Hippocampal formation (tissue), 2 donors: ENCODE results near the gene ST7.
"Not testable (repeated sequence)": the region's sequence is repeated elsewhere in the genome, so short reads cannot be mapped to it uniquely, and the experiment has no call there.

Experiments
- DNase-seq, 2 donors: peaks; one replicate each; lab custom pipeline; 2025; lab: John Stamatoyannopoulos, UW

The ST7 gene

GRCh38 chr7:117227091-117227490 lies 273.8 kb downstream of the ST7 start:
- DNase-seq = no peak

- DNase-seq = no peak
These were observed 276.0 kb downstream of the ST7 start for GRCh38 chr7:117229350-117229749.

DNA sequence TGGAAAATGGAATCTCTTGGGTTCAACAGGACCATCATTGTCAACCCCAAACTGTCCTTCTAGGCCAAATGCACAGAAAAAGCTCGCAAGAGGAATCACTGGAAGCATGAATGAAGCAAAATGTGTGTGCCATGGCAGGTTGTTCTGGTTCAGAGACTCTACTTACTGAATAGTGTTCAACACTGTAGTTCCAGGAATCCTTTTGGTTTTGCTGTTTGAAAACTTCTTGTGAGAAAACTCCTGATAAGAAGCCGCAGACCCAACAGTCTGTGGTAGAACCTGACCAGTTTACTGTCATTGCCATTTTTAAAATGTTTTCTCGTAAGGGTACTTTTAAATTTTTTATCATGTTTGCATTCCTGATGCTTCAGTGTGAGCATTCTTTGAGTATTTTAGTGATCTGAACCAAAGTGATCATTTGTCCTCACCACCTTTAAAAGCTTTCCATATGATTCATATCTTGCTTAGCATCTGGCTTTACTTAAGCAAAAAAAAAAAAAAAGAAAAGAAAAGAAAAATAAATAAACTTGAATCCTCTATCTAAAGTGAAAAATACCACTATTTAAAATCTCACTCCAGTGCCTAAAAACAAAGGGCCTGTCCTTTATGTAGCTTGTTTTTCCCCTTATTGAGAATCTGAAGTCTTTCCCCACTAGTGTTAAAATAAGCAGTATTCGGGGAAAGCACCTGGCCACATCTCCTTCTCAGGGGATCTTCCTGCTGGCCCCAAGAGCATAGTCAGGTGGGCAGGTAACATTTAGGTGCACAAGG lies 277.2 kb downstream of the ST7 start:
- DNase-seq = no peak

GRCh38 chr7:117231047-117231359 lies 277.7 kb downstream of the ST7 start:
- no peak for DNase-seq

DNA sequence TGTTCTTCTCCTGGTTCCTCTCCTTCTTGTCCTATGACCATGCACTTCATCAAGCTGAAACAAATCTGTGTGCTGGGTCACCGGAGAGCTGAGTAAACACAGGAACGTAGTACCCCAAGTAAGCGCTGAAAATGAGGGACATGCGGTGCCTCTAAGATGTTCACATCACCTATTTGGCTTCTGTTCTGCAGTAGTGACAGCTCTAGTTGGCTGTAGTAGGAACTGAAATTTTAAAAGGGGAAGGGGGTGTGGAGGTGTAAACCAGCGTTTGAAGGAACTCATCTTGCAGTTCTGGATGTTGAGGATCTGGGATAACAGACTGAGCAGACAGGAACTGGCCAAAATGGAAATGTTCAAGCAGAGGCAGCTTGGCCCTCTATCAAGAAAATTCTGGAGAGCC lies 284.3 kb downstream of the ST7 start:
- DNase-seq = no peak

- DNase-seq = no peak
These were observed 285.2 kb downstream of the ST7 start for GRCh38 chr7:117238472-117238871.

DNA sequence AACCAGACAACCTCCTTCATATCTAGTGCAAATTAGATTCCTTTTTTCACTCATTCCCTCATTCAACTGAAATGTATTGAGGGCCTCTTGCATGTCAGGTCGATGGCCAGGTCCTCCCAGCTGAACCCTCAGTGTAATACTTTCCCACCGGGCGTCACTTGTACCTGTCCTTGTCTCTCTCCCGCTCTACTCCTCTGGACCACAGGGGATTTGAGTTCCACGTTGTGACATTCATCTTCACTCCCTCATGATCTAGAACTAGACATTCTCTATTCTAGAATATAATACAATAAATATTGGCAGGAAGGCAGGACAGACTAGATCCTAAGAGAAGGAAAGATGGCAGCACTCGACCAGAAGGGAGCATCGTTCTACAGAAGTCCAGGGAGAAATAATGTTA lies 285.6 kb downstream of the ST7 start:
- DNase-seq = no peak

- DNase-seq = no peak
These were observed 287.8 kb downstream of the ST7 start for GRCh38 chr7:117241088-117241487.

GRCh38 chr7:117243390-117243789 lies 290.1 kb downstream of the ST7 start:
- no peak for DNase-seq

DNA sequence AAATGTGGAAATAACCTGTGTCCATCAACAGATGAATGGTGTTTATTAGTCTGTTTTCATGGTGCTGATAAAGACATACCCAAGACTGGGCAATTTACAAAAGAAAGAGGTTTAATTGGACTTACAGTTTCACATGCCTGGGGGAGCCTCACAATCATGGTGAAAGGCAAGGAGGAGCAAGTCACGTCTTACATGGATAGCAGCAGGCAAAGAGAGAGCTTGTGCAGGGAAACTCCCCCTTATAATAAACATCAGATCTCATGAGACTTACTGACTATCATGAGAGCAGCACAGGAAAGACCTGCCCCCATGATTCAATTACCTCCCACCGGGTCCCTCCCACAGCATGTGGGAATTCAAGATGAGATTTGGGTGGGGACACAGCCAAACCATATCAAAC lies 292.4 kb downstream of the ST7 start:
- not testable (repeated sequence) for DNase-seq

DNA sequence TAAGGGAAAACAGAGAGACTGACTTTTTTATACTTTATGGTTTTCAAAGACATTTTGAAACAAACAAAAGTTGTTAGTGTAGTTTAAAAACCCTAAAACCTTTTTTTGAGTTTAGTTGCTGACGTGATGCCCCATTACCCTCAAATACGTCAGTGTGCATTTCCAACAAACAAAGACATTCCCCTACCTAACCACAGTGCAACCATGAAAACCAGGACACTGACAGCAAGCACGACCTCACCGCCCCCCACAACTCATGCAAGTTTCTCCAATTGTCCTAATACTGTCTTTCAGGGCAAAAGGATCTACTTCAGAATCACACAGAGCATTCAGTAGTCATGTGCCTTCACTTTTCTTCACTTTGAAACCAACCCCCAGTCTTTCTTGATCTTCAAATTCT lies 294.5 kb downstream of the ST7 start:
- no peak for DNase-seq

- DNase-seq = peak in 1 of 2 donors; percentile 12
These were observed 295.5 kb downstream of the ST7 start for GRCh38 chr7:117248829-117249228.

DNA sequence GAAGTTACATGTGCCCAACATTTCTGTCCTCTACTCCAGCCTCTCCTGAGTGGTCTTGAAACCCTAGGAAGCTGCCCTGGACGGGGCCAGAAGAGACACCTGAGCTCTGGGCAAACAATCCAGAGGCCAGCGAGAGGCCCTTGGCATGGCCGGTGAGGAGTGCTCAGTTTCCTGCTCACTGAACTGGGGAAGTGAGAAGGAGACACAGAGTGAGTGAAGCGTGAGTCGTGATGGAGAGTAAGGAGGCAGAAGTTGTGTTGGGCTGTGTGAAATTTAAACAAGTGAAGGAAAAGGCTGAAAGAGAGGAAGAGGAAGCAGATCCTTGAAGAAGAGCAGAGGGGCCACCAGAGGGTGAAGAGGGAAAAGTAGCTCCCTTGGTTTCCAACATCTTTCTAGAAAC lies 296.4 kb downstream of the ST7 start:
- DNase-seq = no peak

GRCh38 chr7:117250245-117250644 lies 296.9 kb downstream of the ST7 start:
- DNase-seq = no peak

DNA sequence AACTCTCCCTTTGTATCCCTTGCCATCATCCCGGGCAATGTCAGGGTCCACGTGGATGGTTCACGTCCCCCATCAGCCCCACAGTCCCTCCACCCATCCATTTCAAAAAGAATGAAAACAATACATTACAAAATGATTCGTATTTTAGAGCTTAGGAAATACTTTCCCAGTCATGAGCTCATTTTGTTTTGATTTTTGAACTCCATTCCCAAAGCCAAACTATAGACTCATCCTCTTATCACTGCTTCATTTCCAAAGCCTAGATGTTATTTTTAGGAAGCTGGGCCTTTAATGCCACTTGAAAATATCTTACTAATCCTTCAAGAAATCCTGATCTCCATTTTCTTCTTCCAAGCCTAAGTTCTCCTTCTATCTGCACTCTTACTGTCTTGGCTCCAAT lies 297.5 kb downstream of the ST7 start:
- no peak for DNase-seq

- DNase-seq = no peak
These were observed 298.4 kb downstream of the ST7 start for GRCh38 chr7:117251687-117252086.

DNA sequence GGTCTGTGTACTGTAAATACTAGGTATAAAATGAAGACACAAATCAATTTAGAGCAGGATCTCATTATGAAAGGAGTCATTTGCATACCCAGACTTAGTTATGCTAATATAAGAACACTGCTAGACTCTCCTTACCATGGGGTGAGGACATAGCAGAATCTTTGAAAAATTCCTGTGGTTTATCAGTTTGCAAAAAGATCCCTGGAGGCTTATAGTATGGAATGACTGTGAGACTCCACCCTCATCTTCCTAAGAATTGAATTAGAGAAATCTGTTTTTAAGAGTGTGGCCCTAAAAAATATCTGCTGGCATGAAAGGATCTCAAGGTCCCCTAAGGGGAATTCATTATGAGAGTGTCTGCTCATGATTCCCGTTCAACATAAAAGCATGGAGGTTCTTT lies 306.3 kb downstream of the ST7 start:
- no peak for DNase-seq

DNA sequence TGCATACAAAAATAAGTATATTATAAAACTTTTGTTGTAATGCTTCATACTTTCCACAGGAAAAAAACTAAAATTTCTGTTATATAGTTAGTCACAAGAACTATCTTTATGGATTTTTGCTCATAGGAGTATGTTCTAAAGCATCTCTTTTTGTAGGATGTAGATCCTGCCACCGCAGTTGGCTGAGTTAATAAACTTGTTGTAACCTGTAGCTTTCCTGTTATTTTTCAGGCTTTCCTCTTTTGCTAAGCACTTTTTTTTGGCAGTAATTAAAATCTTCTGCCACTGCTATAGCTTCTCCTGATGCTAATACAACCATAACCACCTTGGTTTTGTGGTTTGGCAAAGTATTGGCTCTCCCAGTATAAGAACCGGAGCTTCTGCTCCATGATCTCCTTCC lies 309.2 kb downstream of the ST7 start:
- no peak for DNase-seq

GRCh38 chr7:117264716-117265115 lies 311.4 kb downstream of the ST7 start:
- no peak for DNase-seq

DNA sequence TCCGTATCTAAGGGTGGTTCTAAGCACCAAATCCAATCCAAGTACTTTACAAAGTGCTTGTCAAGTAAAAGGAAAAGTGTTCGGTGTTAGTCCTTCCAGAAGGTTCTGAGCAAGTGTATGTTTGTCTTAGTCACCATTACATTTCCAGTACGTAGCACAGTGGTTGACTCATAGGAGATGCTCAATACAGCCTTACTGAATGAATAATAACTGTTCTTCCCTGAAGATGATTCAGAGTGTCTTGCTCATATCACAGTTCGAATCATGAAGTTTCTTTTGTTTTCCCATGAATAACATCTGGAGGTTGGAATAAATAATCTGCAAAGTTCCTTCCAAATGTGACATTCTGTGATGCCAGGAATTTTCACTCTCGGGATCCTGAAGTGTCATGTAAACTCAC lies 316.1 kb downstream of the ST7 start:
- DNase-seq = no peak

DNA sequence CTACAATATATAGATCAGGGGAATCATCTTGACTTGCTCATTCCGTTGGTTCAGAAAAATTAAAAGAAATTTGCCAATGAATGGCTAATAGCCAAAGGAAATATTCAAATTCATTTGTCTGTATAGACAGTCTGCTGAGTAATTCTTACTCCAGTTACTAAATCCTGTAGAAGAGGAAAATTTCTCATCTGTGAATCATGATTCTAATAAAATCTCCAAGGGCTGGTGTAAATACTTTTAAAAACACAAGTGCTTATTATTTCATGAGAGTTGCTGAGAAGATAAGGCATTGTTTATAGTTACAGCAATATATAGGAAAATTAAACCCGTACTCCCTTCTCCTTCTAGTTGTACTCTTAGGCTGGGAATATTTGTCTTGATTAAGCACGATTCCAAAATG lies 316.6 kb downstream of the ST7 start:
- no peak for DNase-seq

DNA sequence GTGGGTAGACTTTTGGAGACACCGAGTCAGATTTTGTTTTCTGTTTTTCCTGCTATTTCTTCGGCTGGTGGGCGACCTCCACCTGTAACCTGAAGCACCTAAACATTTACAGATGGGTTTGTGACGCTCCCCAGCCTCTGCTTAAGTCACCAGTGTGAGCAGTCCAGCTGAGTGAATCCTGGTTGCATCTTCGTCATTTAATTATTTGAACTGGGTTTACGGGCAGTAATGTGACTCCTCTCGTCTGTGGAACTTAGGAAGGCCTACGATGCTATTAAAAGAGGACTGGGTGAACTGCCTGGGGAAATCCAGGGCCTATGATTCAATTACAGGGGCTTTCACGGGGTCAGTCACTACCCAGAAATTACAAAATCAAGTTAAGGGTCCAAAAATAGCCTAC lies 317.1 kb downstream of the ST7 start:
- DNase-seq = no peak

DNA sequence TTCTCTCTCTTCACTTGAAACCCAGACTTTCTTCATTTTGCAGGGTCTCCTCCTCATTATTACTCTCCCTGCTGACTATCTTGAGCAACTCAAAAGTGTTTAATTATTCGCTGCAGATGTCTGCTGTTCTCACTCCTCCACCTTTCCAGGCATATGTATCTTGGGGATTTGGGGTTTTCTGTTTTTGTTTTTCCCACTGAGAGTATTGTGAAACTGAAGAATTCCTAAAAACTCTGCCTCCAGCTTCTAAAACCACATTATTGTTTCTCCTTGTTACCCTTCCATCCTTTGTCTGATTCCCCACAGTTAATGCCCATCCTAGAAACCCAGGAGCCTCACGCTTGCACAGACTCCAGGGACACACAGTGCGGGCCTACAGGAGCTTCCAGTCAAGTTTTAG lies 318.3 kb downstream of the ST7 start:
- DNase-seq = no peak

GRCh38 chr7:117272017-117272759 lies 318.9 kb downstream of the ST7 start:
- no peak for DNase-seq
